Measurements from ENCODE around the gene LHFPL3. TPM values are rescaled to one million over a fixed set of nuclear protein-coding genes. Genes with fewer than 3 reads are reported as not detected.

LHFPL3 gene
- total and polyA plus RNA-seq, 2 of the 13 experiments (the other 11 are each of a cell fraction or from before 2014, with no cell fraction given): not detected

DNA sequence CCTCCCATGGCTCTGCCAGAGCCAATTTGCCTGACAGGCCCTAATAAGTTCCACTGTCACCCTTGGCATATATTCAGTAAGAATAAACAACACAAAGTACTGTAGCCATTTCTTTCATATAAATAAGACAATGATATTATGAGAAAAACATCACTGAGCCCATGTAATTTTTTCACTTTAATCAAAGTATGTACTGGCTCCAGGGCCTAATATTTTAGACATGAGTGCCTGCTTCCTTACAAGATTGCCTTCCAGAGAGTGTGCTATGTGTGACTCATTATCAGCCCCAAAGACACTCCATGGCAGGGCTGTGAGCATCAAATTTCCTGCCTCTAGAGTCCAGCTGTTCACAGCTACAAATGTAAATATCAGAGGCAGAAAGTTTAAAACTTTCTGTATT is 297.6 kb downstream of the LHFPL3 start (continued):
- TF ChIP-seq ZSCAN22 (CRISPR knock-in tag; IDR thresholded peaks at IDR 0.05): no peak
- TF ChIP-seq RCOR2 (CRISPR knock-in tag; IDR thresholded peaks at IDR 0.05): no peak
- TF ChIP-seq GLMP (CRISPR knock-in tag; IDR thresholded peaks at IDR 0.05; ENCODE audit: borderline replicate concordance): no peak
- TF ChIP-seq, protein P1, sequence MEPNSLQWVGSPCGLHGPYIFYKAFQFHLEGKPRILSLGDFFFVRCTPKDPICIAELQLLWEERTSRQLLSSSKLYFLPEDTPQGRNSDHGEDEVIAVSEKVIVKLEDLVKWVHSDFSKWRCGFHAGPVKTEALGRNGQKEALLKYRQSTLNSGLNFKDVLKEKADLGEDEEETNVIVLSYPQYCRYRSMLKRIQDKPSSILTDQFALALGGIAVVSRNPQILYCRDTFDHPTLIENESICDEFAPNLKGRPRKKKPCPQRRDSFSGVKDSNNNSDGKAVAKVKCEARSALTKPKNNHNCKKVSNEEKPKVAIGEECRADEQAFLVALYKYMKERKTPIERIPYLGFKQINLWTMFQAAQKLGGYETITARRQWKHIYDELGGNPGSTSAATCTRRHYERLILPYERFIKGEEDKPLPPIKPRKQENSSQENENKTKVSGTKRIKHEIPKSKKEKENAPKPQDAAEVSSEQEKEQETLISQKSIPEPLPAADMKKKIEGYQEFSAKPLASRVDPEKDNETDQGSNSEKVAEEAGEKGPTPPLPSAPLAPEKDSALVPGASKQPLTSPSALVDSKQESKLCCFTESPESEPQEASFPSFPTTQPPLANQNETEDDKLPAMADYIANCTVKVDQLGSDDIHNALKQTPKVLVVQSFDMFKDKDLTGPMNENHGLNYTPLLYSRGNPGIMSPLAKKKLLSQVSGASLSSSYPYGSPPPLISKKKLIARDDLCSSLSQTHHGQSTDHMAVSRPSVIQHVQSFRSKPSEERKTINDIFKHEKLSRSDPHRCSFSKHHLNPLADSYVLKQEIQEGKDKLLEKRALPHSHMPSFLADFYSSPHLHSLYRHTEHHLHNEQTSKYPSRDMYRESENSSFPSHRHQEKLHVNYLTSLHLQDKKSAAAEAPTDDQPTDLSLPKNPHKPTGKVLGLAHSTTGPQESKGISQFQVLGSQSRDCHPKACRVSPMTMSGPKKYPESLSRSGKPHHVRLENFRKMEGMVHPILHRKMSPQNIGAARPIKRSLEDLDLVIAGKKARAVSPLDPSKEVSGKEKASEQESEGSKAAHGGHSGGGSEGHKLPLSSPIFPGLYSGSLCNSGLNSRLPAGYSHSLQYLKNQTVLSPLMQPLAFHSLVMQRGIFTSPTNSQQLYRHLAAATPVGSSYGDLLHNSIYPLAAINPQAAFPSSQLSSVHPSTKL (CRISPR knock-in tag; IDR thresholded peaks at IDR 0.05): no peak
- no peak for TF ChIP-seq ASH2L (IDR thresholded peaks at IDR 0.05; ENCODE audit: insufficient read length, low read depth, low read length)

GRCh38 chr7:104627516-104627915 is 299.1 kb downstream of the LHFPL3 start:
- intact Hi-C loops (cut with micrococcal nuclease; ENCODE audit: unreplicated experiment): no loop called here
- DNase-seq (ENCODE audit: low spot score): no peak
- ChIA-PET POLR2A (no interaction called here), CTCF (ENCODE audit: low intra/inter-chr PET ratio, low total read pairs) (no interaction called here)
- H3K4me3 ChIP-seq (replicated peaks in 1 of 3; ENCODE audit: insufficient read depth in 1 of 3, low read depth in 2 of 3, low read length in 3 of 3): no peak overlapping the region
- BruUV-seq (replicated peaks): no TSS peak
- no peaks in the 10 kb centered on the region for H3K27me3 ChIP-seq (ENCODE audit: control insufficient read depth in 1 of 2, insufficient read depth in 2 of 2, low read length in 2 of 2)
- WGBS (ENCODE audit: low lambda C conversion rate): 31% methylated on average over 2 of the region's 2 CpGs
- FAIRE-seq: no peak
- no peaks in the 10 kb centered on the region for H3K9me3 ChIP-seq (ENCODE audit: low read length)
- no peak overlapping the region for H2AFZ ChIP-seq (ENCODE audit: low read length)
- H3K4me1 ChIP-seq (ENCODE audit: insufficient read depth, low read length): no peaks in the 10 kb centered on the region
- no peak overlapping the region for H3K4me2 ChIP-seq (ENCODE audit: low read depth, low read length)
- H4K20me1 ChIP-seq (ENCODE audit: insufficient read depth, low read length): no peaks in the 10 kb centered on the region
- ATAC-seq: no peak
- no peaks in the 10 kb centered on the region for H3K36me3 ChIP-seq (replicated peaks in 1 of 2; ENCODE audit: control insufficient read depth in 1 of 2, insufficient read depth in 2 of 2, low read length in 2 of 2)
- in situ Hi-C loops (cut with HindIII; ENCODE audit: extremely low pct_ligation_motif_present, low pct_unique_long_range_greater_than_20kb): no loop called here
- H3K27ac ChIP-seq (ENCODE audit: extremely low read length, insufficient read depth, low read length): no peak overlapping the region
- H3K9ac ChIP-seq (ENCODE audit: insufficient read depth, low read depth, low read length): no peak overlapping the region
- no peaks in the 10 kb centered on the region for H3K79me2 ChIP-seq (ENCODE audit: insufficient read depth, low read length)
- TF ChIP-seq ZNF710 (CRISPR knock-in tag; IDR thresholded peaks at IDR 0.05; ENCODE audit: borderline replicate concordance) (no peak), REST (IDR thresholded peaks at IDR 0.05; ENCODE audit: borderline replicate concordance in 1 of 2, low read depth in 1 of 2, low read length in 2 of 2) (peak; percentile 54 to 96), EHMT2 (IDR thresholded peaks at IDR 0.05; ENCODE audit: borderline replicate concordance, low read depth, low read length) (0 out of 2 replicates have a peak, but pooled peaks have one; percentile 70), MEIS2 (CRISPR knock-in tag; IDR thresholded peaks at IDR 0.05) (no peak), HMG20B (CRISPR knock-in tag; conservative IDR thresholded peaks at IDR 0.05) (no peak), NR2F6 (IDR thresholded peaks at IDR 0.05) (no peak), NR2F6 (CRISPR knock-in tag; IDR thresholded peaks at IDR 0.05) (no peak), KDM2A (CRISPR knock-in tag; IDR thresholded peaks at IDR 0.05; ENCODE audit: borderline replicate concordance, low read depth) (no peak)
